Glutamatergic neuron (in vitro differentiated cells): ENCODE results near the gene LEFTY1. TPM values are rescaled to one million over a fixed set of nuclear protein-coding genes. Genes with fewer than 3 reads are reported as not detected.

Experiments used
- DNase-seq: peaks from one replicate; pipeline ENCODE4 v3.0.0; 2022
- H3K27ac Mint-ChIP-seq: one replicate; pipeline ENCODE4 v1.8.0; 2020; ENCODE audit warnings: mild to moderate bottlenecking, mixed read lengths, inconsistent platforms; ENCODE audit not compliant: unreplicated experiment
- H3K27me3 Mint-ChIP-seq: one replicate; pipeline ENCODE4 v1.8.0; 2020; ENCODE audit warnings: mild to moderate bottlenecking, moderate library complexity, mixed read lengths, inconsistent platforms; ENCODE audit not compliant: unreplicated experiment
- H3K36me3 Mint-ChIP-seq: one replicate; pipeline ENCODE4 v1.8.0; 2020; ENCODE audit warnings: mild to moderate bottlenecking, mixed read lengths, inconsistent platforms; ENCODE audit not compliant: unreplicated experiment
- H3K4me1 Mint-ChIP-seq: one replicate; pipeline ENCODE4 v1.8.0; 2020; ENCODE audit warnings: mild to moderate bottlenecking, low read depth, mixed read lengths, inconsistent platforms; ENCODE audit not compliant: unreplicated experiment
- H3K4me3 Mint-ChIP-seq: one replicate; pipeline ENCODE4 v1.8.0; 2020; ENCODE audit warnings: mild to moderate bottlenecking, mixed read lengths, inconsistent platforms; ENCODE audit not compliant: unreplicated experiment
- H3K9me3 Mint-ChIP-seq: one replicate; pipeline ENCODE4 v1.8.0; 2020; ENCODE audit warnings: mild to moderate bottlenecking, moderate library complexity, mixed read lengths, inconsistent platforms; ENCODE audit not compliant: unreplicated experiment
- CTCF ChIP-seq: fragments of 200-600 bp; sonication (generic); IDR thresholded peaks from one replicate; pipeline ENCODE4 v1.5.0; 2021; ENCODE audit not compliant: partially characterized antibody, unreplicated experiment
- total RNA-seq: library from RNA; stranded (reverse); fragmentation: NEBNext Ultra II Directional; extraction: Animal tissue kit (Norgen Biotek cat#: 25700); gene quantifications from one replicate; pipeline ENCODE4 v1.2.1, GENCODE V29; 2021; ENCODE audit not compliant: unreplicated experiment

The LEFTY1 gene
- total RNA-seq, 1 donor from 2014 or later = 2.3 TPM

- peaks cover 9% of the 10 kb centered on the region for H3K27me3 Mint-ChIP-seq
- no peak for DNase-seq
- no peak overlapping the region for H3K4me3 Mint-ChIP-seq
- no peaks in the 10 kb centered on the region for H3K36me3 Mint-ChIP-seq
- peaks cover 15% of the 10 kb centered on the region for H3K4me1 Mint-ChIP-seq
- no peak overlapping the region for H3K27ac Mint-ChIP-seq
- TF ChIP-seq CTCF = no peak
- H3K9me3 Mint-ChIP-seq = peaks cover 8% of the 10 kb centered on the region
These were observed 13.7 kb downstream of the LEFTY1 start for GRCh38 chr1:225875044-225875815.

- Mint-ChIP-seq H3K9me3 (peaks cover 8% of the 10 kb centered on the region), H3K27ac (no peak overlapping the region), H3K36me3 (no peaks in the 10 kb centered on the region), H3K4me1 (peaks cover 15% of the 10 kb centered on the region), H3K4me3 (no peak overlapping the region), H3K27me3 (peaks cover 7% of the 10 kb centered on the region)
- DNase-seq = no peak
- no peak for TF ChIP-seq CTCF
These were observed 14.5 kb downstream of the LEFTY1 start for GRCh38 chr1:225874431-225874830.

- peaks cover 9% of the 10 kb centered on the region for H3K9me3 Mint-ChIP-seq
- TF ChIP-seq CTCF = no peak
- H3K4me1 Mint-ChIP-seq = peaks cover 17% of the 10 kb centered on the region
- no peak overlapping the region for H3K4me3 Mint-ChIP-seq
- H3K27me3 Mint-ChIP-seq = peaks cover 7% of the 10 kb centered on the region
- no peaks in the 10 kb centered on the region for H3K36me3 Mint-ChIP-seq
- DNase-seq = no peak
- no peak overlapping the region for H3K27ac Mint-ChIP-seq
These were observed 15.6 kb downstream of the LEFTY1 start for GRCh38 chr1:225873281-225873850.

- Mint-ChIP-seq H3K4me3 (no peak overlapping the region), H3K4me1 (peaks cover 10% of the 10 kb centered on the region), H3K36me3 (no peaks in the 10 kb centered on the region), H3K27me3 (peaks cover 5% of the 10 kb centered on the region), H3K9me3 (peaks cover 5% of the 10 kb centered on the region), H3K27ac (no peak overlapping the region)
- DNase-seq = no peak
- no peak for TF ChIP-seq CTCF
These were observed 16.9 kb downstream of the LEFTY1 start for GRCh38 chr1:225872075-225872430.

GRCh38 chr1:225871359-225872074 is 17.4 kb downstream of the LEFTY1 start:
- Mint-ChIP-seq H3K27ac (no peak overlapping the region), H3K4me3 (no peak overlapping the region), H3K9me3 (peaks cover 4% of the 10 kb centered on the region), H3K36me3 (no peaks in the 10 kb centered on the region), H3K27me3 (peaks cover 5% of the 10 kb centered on the region), H3K4me1 (peaks cover 10% of the 10 kb centered on the region)
- no peak for DNase-seq
- no peak for TF ChIP-seq CTCF
